ENCODE results near the gene ZNF136. TPM values are rescaled to one million over a fixed set of nuclear protein-coding genes. Genes with fewer than 3 reads are reported as not detected.

The ZNF136 gene
- 4.0 TPM for total RNA-seq (2021; ENCODE audit: unreplicated experiment)
- 0.91 and 1.3 TPM in 2 replicates for polyA plus RNA-seq (2012)
- Bru-seq, nascent RNA: percentile 57 among the genes with signal in this experiment
- percentile 55 among the genes with signal in this experiment for BruChase-seq, experiment 1, labeled RNA remaining after a 6-hour chase
- percentile 56 among the genes with signal in this experiment for BruChase-seq, experiment 2, labeled RNA remaining after a 2-hour chase
- long read RNA-seq, partial matches to known transcripts: 0 of 3 reads
- long read RNA-seq, other reads (novel, unspliced or antisense): 0 of 3 reads

GRCh38 chr19:12162882-12163806 is at the start of gene ZNF136:
Gene ZNF136 (plus strand): TSS chr19:12163096. CDS start chr19:12163204, 108 bp downstream.
- CTCF ChIA-PET: no interaction called here
- POLR2A ChIA-PET: no interaction called here

More at GRCh38 chr19:12162882-12163806, at the start of gene ZNF136:
- Histone ChIP-seq H3K4me3 (replicated peaks in 1 of 2; ENCODE audit: low read depth in 1 of 2, low read length in 2 of 2) (peak within 1 kb of the TSS; percentile 76 to 80), H4K20me1 (ENCODE audit: insufficient read depth) (no peaks in the 10 kb centered on the region), H3K4me1 (ENCODE audit: control insufficient read depth in 1 of 2, insufficient read depth in 2 of 2, low read length in 2 of 2) (peaks cover 0 to 3% of the 10 kb centered on the region in 2 experiments; a peak in 1 of 4 replicates), H3K9ac (ENCODE audit: low read length) (peak within 1 kb of the TSS; percentile 68), H3K27ac (ENCODE audit: low read depth, low read length) (peak within 1 kb of the TSS; percentile 64), H3K79me2 (ENCODE audit: insufficient read depth, low read length) (no peaks in the 10 kb centered on the region; the same call in 1 of the 2 replicates), H3K4me2 (ENCODE audit: low read length) (peak within 1 kb of the TSS; percentile 79), H3K27me3 (ENCODE audit: insufficient read depth, low read length) (no peaks in the 10 kb centered on the region), H3K9me3 (ENCODE audit: control insufficient read depth in 1 of 2, insufficient read depth in 1 of 2, low read depth in 1 of 2, low read length in 2 of 2) (peaks cover 5 to 13% of the 10 kb centered on the region in 2 experiments; a peak in 2 of 4 replicates), H2AFZ (ENCODE audit: low read depth, low read length, poor library complexity, severe bottlenecking) (peak within 1 kb of the TSS; percentile 94), H3K9me2 (ENCODE audit: insufficient read depth) (no peaks in the 10 kb centered on the region), H3K36me3 (ENCODE audit: control insufficient read depth in 1 of 2, insufficient read depth in 2 of 2, low read length in 2 of 2) (no peaks in the 10 kb centered on the region)
- RAD21 ChIA-PET (ENCODE audit: low non-redundant PET in 1 of 2, low total read pairs in 2 of 2, uncharacterized antibody in 2 of 2, unreplicated experiment in 2 of 2): no interaction called here
- intact Hi-C loops (cut with micrococcal nuclease): loop anchor here (5.0 kb wide), 1 partner anchor 129 kb away; the partner anchor contains the start of gene ZNF44
- TF ChIP-seq CTCF (IDR thresholded peaks at IDR 0.05 in 2 of 3, conservative IDR thresholded peaks at IDR 0.05 in 1 of 3; ENCODE audit: borderline replicate concordance in 1 of 3, insufficient read depth in 1 of 3, low read depth in 2 of 3, low read length in 2 of 3) (no peak), CBX3 (IDR thresholded peaks at IDR 0.05; ENCODE audit: low read depth) (peak; percentile 48), POLR2AphosphoS5 (IDR thresholded peaks at IDR 0.05; ENCODE audit: low read depth, low read length) (peak; percentile 62), SP1 (IDR thresholded peaks at IDR 0.05; ENCODE audit: low read depth) (peak; percentile 34; the same call in 1 of the 2 replicates), ZFX (IDR thresholded peaks at IDR 0.05) (peak; percentile 57; the same call in 1 of the 2 replicates), ZBTB33 (IDR thresholded peaks at IDR 0.05; ENCODE audit: extremely low read depth, insufficient replicate concordance, low read length) (peak; percentile 91)
- DNase-seq (ENCODE audit: low read depth, low spot score) (peak; percentile 89), ATAC-seq (peak; percentile 98)
- BruUV-seq (replicated peaks): TSS peak; percentile 40

Measured in HCT116 (cell line).